Measurements from ENCODE around the gene F10. TPM values are rescaled to one million over a fixed set of nuclear protein-coding genes. Genes with fewer than 3 reads are reported as not detected.

Gene F10
- total and polyA plus RNA-seq, 4 donors = 85.3 to 199 (median 117) TPM

DNA sequence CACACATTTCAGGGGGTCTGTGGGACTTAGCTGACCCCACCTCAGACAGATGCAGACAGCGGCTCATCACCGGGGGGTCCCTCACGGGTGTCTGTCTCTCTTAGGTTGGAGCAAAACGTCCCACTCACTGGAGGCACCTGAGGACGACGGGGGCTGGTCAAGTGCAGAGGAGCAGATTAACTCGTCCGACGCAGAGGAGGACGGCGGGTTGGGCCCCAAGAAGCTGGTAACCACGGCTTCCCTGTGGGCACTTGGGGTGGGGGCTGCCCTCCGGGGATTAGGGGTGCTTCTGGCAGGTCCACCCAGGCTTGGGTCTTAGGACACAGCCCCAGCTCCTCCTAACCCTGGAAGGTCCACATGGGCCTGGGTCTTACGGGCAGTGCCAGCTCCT is 28.2 kb upstream of the F10 start:
- Histone ChIP-seq H3K27ac (ENCODE audit: low read depth in 1 of 2, low read length in 2 of 2) (no peak overlapping the region), H3K9ac (ENCODE audit: low read depth in 1 of 2, low read length in 2 of 2) (no peak overlapping the region), H3K4me3 (ENCODE audit: low read depth in 1 of 3, low read length in 3 of 3) (no peak overlapping the region), H3K27me3 (ENCODE audit: control insufficient read depth in 4 of 4, insufficient read depth in 4 of 4, low read length in 3 of 4) (no peaks in the 10 kb centered on the region), H3K36me3 (ENCODE audit: control insufficient read depth in 4 of 4, insufficient read depth in 3 of 4, low read depth in 1 of 4, low read length in 3 of 4) (peaks cover 0 to 14% (median 5%) of the 10 kb centered on the region in 4 donors), H3K4me1 (ENCODE audit: control insufficient read depth in 4 of 4, insufficient read depth in 4 of 4, low read length in 3 of 4) (no peaks in the 10 kb centered on the region), H3K9me3 (ENCODE audit: control insufficient read depth in 4 of 4, low read length in 3 of 4) (no peaks in the 10 kb centered on the region)
- 89% methylated on average over 14 of the region's 14 CpGs for WGBS
- no peak for DNase-seq (ENCODE audit: low spot score)
- no peak for TF ChIP-seq EGR1 (IDR thresholded peaks at IDR 0.05; ENCODE audit: low read depth in 2 of 2)
- TF ChIP-seq TAF1 (conservative IDR thresholded peaks at IDR 0.05) = no peak
- TF ChIP-seq, protein P1, sequence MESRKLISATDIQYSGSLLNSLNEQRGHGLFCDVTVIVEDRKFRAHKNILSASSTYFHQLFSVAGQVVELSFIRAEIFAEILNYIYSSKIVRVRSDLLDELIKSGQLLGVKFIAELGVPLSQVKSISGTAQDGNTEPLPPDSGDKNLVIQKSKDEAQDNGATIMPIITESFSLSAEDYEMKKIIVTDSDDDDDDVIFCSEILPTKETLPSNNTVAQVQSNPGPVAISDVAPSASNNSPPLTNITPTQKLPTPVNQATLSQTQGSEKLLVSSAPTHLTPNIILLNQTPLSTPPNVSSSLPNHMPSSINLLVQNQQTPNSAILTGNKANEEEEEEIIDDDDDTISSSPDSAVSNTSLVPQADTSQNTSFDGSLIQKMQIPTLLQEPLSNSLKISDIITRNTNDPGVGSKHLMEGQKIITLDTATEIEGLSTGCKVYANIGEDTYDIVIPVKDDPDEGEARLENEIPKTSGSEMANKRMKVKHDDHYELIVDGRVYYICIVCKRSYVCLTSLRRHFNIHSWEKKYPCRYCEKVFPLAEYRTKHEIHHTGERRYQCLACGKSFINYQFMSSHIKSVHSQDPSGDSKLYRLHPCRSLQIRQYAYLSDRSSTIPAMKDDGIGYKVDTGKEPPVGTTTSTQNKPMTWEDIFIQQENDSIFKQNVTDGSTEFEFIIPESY (IDR thresholded peaks at IDR 0.05) = no peak
- TF ChIP-seq GABPA (IDR thresholded peaks at IDR 0.05 in 1 of 2, conservative IDR thresholded peaks at IDR 0.05 in 1 of 2) = no peak
- no peak for TF ChIP-seq HNF4A (conservative IDR thresholded peaks at IDR 0.05)
- no peak for TF ChIP-seq FOXA2 (IDR thresholded peaks at IDR 0.05)
- TF ChIP-seq NR2F2 (IDR thresholded peaks at IDR 0.05) = no peak
- no peak for TF ChIP-seq HNF4G (IDR thresholded peaks at IDR 0.05)
- no peak for TF ChIP-seq JUND (IDR thresholded peaks at IDR 0.05)
- TF ChIP-seq, protein P2, sequence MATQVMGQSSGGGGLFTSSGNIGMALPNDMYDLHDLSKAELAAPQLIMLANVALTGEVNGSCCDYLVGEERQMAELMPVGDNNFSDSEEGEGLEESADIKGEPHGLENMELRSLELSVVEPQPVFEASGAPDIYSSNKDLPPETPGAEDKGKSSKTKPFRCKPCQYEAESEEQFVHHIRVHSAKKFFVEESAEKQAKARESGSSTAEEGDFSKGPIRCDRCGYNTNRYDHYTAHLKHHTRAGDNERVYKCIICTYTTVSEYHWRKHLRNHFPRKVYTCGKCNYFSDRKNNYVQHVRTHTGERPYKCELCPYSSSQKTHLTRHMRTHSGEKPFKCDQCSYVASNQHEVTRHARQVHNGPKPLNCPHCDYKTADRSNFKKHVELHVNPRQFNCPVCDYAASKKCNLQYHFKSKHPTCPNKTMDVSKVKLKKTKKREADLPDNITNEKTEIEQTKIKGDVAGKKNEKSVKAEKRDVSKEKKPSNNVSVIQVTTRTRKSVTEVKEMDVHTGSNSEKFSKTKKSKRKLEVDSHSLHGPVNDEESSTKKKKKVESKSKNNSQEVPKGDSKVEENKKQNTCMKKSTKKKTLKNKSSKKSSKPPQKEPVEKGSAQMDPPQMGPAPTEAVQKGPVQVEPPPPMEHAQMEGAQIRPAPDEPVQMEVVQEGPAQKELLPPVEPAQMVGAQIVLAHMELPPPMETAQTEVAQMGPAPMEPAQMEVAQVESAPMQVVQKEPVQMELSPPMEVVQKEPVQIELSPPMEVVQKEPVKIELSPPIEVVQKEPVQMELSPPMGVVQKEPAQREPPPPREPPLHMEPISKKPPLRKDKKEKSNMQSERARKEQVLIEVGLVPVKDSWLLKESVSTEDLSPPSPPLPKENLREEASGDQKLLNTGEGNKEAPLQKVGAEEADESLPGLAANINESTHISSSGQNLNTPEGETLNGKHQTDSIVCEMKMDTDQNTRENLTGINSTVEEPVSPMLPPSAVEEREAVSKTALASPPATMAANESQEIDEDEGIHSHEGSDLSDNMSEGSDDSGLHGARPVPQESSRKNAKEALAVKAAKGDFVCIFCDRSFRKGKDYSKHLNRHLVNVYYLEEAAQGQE (IDR thresholded peaks at IDR 0.05) = no peak
- TF ChIP-seq FOXA1 (IDR thresholded peaks at IDR 0.05) = no peak
- TF ChIP-seq, protein P3, sequence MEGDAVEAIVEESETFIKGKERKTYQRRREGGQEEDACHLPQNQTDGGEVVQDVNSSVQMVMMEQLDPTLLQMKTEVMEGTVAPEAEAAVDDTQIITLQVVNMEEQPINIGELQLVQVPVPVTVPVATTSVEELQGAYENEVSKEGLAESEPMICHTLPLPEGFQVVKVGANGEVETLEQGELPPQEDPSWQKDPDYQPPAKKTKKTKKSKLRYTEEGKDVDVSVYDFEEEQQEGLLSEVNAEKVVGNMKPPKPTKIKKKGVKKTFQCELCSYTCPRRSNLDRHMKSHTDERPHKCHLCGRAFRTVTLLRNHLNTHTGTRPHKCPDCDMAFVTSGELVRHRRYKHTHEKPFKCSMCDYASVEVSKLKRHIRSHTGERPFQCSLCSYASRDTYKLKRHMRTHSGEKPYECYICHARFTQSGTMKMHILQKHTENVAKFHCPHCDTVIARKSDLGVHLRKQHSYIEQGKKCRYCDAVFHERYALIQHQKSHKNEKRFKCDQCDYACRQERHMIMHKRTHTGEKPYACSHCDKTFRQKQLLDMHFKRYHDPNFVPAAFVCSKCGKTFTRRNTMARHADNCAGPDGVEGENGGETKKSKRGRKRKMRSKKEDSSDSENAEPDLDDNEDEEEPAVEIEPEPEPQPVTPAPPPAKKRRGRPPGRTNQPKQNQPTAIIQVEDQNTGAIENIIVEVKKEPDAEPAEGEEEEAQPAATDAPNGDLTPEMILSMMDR (IDR thresholded peaks at IDR 0.05; ENCODE audit: low read depth, low read length, missing input control) = no peak
- no peak for TF ChIP-seq RAD21 (IDR thresholded peaks at IDR 0.05)

DNA sequence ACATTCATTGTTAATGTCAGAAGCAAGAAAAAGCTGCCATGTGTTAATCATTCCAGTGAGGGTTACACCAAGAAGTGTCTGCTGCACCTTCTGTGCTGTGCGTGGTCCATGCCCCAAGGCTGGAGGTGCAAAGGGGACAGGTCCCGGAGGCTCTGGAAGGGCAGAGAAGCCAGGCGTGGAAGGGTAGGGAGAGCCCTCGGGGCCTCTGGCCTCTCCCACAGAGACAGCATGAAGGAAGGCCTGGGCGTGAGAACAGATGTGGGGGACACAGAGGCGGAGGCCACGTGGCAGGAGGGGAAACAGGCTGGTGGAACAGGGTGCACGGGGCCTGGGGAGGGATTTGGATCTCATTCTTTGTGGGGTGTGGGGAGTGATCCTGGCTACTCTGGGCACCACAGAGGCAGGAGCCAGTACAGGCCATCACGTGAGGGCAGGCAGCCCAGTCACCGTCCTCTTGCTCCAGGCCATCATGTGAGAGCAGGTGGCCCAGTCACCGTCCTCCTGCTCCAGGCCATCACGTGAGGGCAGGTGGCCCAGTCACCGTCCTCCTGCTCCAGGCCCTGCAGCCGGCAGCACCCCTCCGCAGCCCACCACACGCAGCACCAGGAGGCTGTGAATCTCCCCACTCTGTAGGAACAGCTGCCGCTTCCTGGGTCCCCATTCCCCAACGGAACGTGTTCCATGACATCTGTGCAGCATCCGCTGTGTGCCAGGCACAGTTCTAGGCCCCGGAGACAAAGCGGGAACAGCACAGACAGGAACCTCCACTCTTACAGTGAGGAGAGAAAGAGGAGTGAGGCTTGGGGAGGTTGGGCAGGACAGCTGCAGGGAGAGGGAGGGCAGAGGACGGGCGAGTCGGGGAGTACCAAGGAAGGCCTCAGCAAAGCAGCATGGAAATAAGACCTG is 27.2 kb upstream of the F10 start:
- DNase-seq (ENCODE audit: low spot score) = no peak
- Histone ChIP-seq H3K9me3 (ENCODE audit: control insufficient read depth in 4 of 4, low read length in 3 of 4) (no peaks in the 10 kb centered on the region), H3K4me3 (ENCODE audit: low read depth in 1 of 3, low read length in 3 of 3) (no peak overlapping the region), H3K36me3 (ENCODE audit: control insufficient read depth in 4 of 4, insufficient read depth in 3 of 4, low read depth in 1 of 4, low read length in 3 of 4) (peaks cover 0 to 7% (median 3%) of the 10 kb centered on the region in 4 donors), H3K9ac (ENCODE audit: low read depth in 1 of 2, low read length in 2 of 2) (no peak overlapping the region), H3K27me3 (ENCODE audit: control insufficient read depth in 4 of 4, insufficient read depth in 4 of 4, low read length in 3 of 4) (no peaks in the 10 kb centered on the region), H3K27ac (ENCODE audit: low read depth in 1 of 2, low read length in 2 of 2) (no peak overlapping the region), H3K4me1 (ENCODE audit: control insufficient read depth in 4 of 4, insufficient read depth in 4 of 4, low read length in 3 of 4) (no peaks in the 10 kb centered on the region)
- 92% methylated on average over 25 of the region's 25 CpGs for WGBS
- TF ChIP-seq, protein P1 (IDR thresholded peaks at IDR 0.05) = no peak
- TF ChIP-seq, protein P4, sequence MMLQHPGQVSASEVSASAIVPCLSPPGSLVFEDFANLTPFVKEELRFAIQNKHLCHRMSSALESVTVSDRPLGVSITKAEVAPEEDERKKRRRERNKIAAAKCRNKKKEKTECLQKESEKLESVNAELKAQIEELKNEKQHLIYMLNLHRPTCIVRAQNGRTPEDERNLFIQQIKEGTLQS (IDR thresholded peaks at IDR 0.05) = no peak
- TF ChIP-seq, protein P2 (IDR thresholded peaks at IDR 0.05) = no peak
- no peak for TF ChIP-seq RXRA (IDR thresholded peaks at IDR 0.05)
